Mesothelial cell of epicardium (in vitro differentiated cells): ENCODE results near the gene CABYR. TPM values are rescaled to one million over a fixed set of nuclear protein-coding genes. Genes with fewer than 3 reads are reported as not detected.

Experiments used
- DNase-seq, 2 experiments: peaks; one replicate each; pipeline ENCODE4 v3.0.0; 2021; ENCODE audit warnings: low spot score in 2 of 2; ENCODE audit not compliant: unreplicated experiment in 2 of 2
- H3K27ac Mint-ChIP-seq: 2 replicates; pipeline ENCODE4 v1.8.0; 2021; ENCODE audit warnings: mixed read lengths
- H3K27me3 Mint-ChIP-seq: 2 replicates; pipeline ENCODE4 v1.8.0; 2021; ENCODE audit warnings: low read depth, mixed read lengths
- H3K36me3 Mint-ChIP-seq: 2 replicates; pipeline ENCODE4 v1.8.0; 2021; ENCODE audit warnings: mixed read lengths
- H3K4me1 Mint-ChIP-seq: 2 replicates; pipeline ENCODE4 v1.8.0; 2021; ENCODE audit warnings: mixed read lengths
- H3K4me3 Mint-ChIP-seq: 2 replicates; pipeline ENCODE4 v1.8.0; 2021; ENCODE audit warnings: mild to moderate bottlenecking, moderate library complexity, mixed read lengths
- H3K9me3 Mint-ChIP-seq: 2 replicates; pipeline ENCODE4 v1.8.0; 2021; ENCODE audit warnings: mixed read lengths
- total RNA-seq: library from RNA; stranded (reverse); gene quantifications from 3 replicates; pipeline ENCODE4 v1.2.1, GENCODE V29; 2021
- TF ChIP-seq, protein P1 (sequence below): fragments of 200-600 bp; sonication (generic); IDR thresholded peaks from one replicate; pipeline ENCODE4 v1.5.0; 2021; ENCODE audit warnings: antibody characterized with exemption; ENCODE audit not compliant: unreplicated experiment

CABYR gene
- total RNA-seq, 1 donor from 2014 or later: 13.7 TPM

DNA sequence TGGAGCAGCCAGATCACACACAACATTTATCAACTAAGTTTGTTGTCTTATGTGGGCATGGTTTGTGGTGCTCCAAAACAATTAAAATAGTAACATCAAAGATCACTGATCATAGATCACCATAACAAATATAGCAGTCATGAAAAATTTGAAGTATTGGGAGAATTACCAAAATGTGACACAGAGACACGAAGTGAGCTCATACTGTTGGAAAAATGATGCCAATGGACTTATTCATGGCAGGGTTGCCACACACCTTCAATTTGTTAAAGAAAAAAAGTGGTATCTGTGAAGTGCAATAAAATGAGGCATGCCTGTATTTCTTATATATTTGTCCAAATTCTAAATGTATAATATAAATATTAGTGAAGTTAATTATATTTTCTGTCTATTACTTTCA, 42.9 kb upstream of the CABYR start:
- Mint-ChIP-seq H3K27me3 (no peaks in the 10 kb centered on the region), H3K9me3 (peaks cover 20% of the 10 kb centered on the region), H3K27ac (no peak overlapping the region), H3K4me1 (no peaks in the 10 kb centered on the region), H3K4me3 (no peak overlapping the region), H3K36me3 (peaks cover 46% of the 10 kb centered on the region)
- TF ChIP-seq, protein P1, sequence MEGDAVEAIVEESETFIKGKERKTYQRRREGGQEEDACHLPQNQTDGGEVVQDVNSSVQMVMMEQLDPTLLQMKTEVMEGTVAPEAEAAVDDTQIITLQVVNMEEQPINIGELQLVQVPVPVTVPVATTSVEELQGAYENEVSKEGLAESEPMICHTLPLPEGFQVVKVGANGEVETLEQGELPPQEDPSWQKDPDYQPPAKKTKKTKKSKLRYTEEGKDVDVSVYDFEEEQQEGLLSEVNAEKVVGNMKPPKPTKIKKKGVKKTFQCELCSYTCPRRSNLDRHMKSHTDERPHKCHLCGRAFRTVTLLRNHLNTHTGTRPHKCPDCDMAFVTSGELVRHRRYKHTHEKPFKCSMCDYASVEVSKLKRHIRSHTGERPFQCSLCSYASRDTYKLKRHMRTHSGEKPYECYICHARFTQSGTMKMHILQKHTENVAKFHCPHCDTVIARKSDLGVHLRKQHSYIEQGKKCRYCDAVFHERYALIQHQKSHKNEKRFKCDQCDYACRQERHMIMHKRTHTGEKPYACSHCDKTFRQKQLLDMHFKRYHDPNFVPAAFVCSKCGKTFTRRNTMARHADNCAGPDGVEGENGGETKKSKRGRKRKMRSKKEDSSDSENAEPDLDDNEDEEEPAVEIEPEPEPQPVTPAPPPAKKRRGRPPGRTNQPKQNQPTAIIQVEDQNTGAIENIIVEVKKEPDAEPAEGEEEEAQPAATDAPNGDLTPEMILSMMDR: no peak
- DNase-seq: no peak

DNA sequence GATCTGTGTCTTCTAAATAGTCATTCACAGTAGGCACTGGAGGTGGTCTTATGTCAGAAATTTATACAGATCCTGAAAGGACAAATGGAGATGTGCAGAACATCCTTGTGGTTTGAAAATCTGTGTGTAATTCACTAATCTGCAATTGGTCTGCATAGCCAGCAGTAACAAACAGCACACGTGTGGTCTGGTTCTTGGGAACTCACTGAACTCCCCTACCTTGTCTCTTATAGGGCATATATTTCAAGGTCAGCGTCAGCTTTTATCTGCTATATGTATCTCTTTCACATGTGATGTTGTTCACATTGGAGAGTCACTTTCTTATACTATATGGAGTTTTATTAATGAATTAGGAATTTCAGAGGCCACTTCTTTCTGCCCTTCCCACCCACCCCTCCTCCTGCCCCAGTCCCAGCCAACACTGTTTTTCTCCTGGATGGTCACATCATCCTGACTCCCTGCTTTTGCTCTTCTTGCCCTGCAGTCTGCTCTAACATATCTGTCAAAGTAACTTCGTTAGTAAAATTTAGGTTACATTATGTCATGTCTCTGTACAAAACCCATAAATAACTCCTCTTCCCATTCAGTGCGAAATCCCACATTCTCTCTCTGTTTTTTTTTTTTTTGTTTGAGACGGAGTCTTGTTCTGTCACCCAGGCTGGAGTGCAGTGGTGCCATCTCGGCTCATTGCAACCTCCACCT, 35.4 kb upstream of the CABYR start:
- TF ChIP-seq, protein P1: no peak

DNA sequence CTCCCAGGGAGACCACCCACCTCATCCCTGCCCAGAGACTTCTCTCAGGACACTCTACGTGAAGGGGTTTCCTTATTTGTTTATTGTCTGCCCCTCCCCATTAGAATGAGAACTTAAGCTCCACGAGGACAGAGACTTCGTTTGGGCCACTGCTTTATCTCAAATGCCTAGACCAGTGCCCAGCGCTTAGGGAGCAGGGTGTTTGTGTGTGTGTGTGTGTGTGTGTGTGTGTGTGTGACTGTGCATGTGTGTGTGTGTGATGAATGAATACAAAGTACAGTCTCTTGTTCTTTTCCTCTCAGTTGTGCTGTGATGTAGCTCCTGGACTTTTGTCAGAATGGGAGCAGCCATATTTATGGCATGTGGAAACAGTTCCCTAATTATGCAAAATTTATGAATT, 34.4 kb upstream of the CABYR start:
- Mint-ChIP-seq H3K4me1 (peaks cover 17% of the 10 kb centered on the region), H3K4me3 (no peak overlapping the region), H3K36me3 (peaks cover 17% of the 10 kb centered on the region), H3K9me3 (no peaks in the 10 kb centered on the region), H3K27ac (no peak overlapping the region), H3K27me3 (no peaks in the 10 kb centered on the region)
- TF ChIP-seq, protein P1: no peak
- no peak for DNase-seq

More for the DNA sequence above, 35.4 kb upstream of the CABYR start:
- Mint-ChIP-seq H3K27ac (peak overlapping the region; percentile 21), H3K9me3 (no peaks in the 10 kb centered on the region), H3K27me3 (no peaks in the 10 kb centered on the region), H3K36me3 (peaks cover 20% of the 10 kb centered on the region), H3K4me3 (no peak overlapping the region), H3K4me1 (peaks cover 17% of the 10 kb centered on the region)
- DNase-seq: no peak

DNA sequence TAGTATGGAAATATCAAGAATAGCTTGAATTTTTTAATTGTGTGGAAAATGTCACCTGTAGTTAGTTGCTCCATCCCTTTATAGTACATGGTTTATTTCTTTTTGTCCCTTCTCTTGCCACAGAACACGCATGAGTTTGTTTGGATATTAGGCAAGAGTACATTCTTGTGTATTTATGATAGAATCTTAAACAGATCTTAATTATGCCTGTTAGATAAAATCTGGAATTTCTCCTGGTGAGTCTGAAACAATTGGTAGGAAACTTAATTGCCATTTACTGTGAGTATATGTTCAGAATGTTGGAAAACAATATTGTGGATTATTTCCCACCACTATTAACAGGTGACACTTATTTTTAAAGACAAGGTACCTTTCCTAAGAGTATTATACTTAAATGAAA, 30.2 kb upstream of the CABYR start:
- H3K9me3 Mint-ChIP-seq: no peaks in the 10 kb centered on the region
- no peak overlapping the region for H3K27ac Mint-ChIP-seq
- no peak overlapping the region for H3K4me3 Mint-ChIP-seq
- TF ChIP-seq, protein P1: no peak
- H3K4me1 Mint-ChIP-seq: peaks cover 7% of the 10 kb centered on the region
- no peaks in the 10 kb centered on the region for H3K27me3 Mint-ChIP-seq
- no peak for DNase-seq
- H3K36me3 Mint-ChIP-seq: peaks cover 9% of the 10 kb centered on the region

DNA sequence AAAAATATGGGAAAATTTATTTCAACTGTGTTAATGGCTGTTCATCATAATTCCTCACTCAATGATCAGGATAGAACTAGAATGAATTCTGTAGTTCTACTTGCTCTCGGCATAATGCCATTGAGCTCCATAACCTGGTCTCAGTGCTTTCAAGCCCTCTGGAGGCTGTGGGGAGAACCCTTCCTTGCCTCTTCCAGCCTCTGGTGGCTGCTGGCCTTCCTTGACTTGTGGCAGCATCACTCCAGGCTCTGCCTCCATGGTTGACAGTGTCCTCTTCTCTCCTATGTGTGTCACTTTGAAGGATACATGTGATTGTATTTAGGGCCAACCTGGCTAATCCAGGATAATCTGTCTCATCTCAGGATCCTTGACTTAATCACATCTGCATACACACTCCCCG, 26.9 kb upstream of the CABYR start:
- DNase-seq: no peak
- TF ChIP-seq, protein P1: no peak
- Mint-ChIP-seq H3K27ac (no peak overlapping the region), H3K36me3 (peaks cover 18% of the 10 kb centered on the region), H3K27me3 (no peaks in the 10 kb centered on the region), H3K4me3 (no peak overlapping the region), H3K4me1 (no peaks in the 10 kb centered on the region), H3K9me3 (no peaks in the 10 kb centered on the region)
